HepG2 (cell line): ENCODE data around the gene NFE2L1. TPM values are rescaled to one million over a fixed set of nuclear protein-coding genes. Genes with fewer than 3 reads are reported as not detected.
A peak's percentile ranks its signal among the peaks of the same experiment; 100 is the strongest.

ENCODE experiments used
- BORCS8-MEF2B ChIP-seq: sonication (generic); formaldehyde crosslinking; IDR thresholded peaks from 2 replicates; pipeline ENCODE4 v1.8.0; 2022; ENCODE audit warnings: mild to moderate bottlenecking, missing genetic modification reagents
- CEBPZ ChIP-seq: IDR thresholded peaks from 2 replicates; pipeline ENCODE4 v1.6.1; 2012; ENCODE audit warnings: low read length, improper control_type of control experiment
- CTCF ChIP-seq: sonication (generic); formaldehyde crosslinking; IDR thresholded peaks from 2 replicates; pipeline ENCODE4 v1.5.0; 2020; ENCODE audit warnings: mild to moderate bottlenecking, missing genetic modification reagents, moderate library complexity
- DRAP1 ChIP-seq: IDR thresholded peaks from 2 replicates; pipeline ENCODE4 v1.6.1; 2016; ENCODE audit warnings: missing genetic modification reagents, missing compliant biosample characterization
- ELF3 ChIP-seq: IDR thresholded peaks from 2 replicates; pipeline ENCODE4 v1.6.1; 2016; ENCODE audit warnings: missing genetic modification reagents, missing compliant biosample characterization
- MED1 ChIP-seq: sonication (generic); formaldehyde crosslinking; IDR thresholded peaks from 2 replicates; pipeline ENCODE4 v1.4.0; 2020; ENCODE audit warnings: missing genetic modification reagents
- NFE2L1 ChIP-seq: sonication (generic); formaldehyde crosslinking; IDR thresholded peaks from 2 replicates; pipeline ENCODE4 v1.4.0; 2020; ENCODE audit warnings: missing genetic modification reagents, mild to moderate bottlenecking, borderline replicate concordance
- NR1H2 ChIP-seq: sonication (generic); formaldehyde crosslinking; IDR thresholded peaks from 2 replicates; pipeline ENCODE4 v1.8.1; 2022; ENCODE audit warnings: low read depth, missing genetic modification reagents, borderline replicate concordance
- NR3C1 ChIP-seq: sonication (generic); formaldehyde crosslinking; IDR thresholded peaks from 2 replicates; pipeline ENCODE4 v1.4.0; 2020; ENCODE audit warnings: missing genetic modification reagents
- RBM22 ChIP-seq: fragments of 200-400 bp; formaldehyde crosslinking; optimal IDR thresholded peaks from 2 replicates; pipeline ENCODE3; 2017; ENCODE audit warnings: mild to moderate bottlenecking, low read length, moderate library complexity
- SRSF1 ChIP-seq: fragments of 200-400 bp; formaldehyde crosslinking; optimal IDR thresholded peaks from 2 replicates; pipeline ENCODE3; 2017; ENCODE audit warnings: mild to moderate bottlenecking, low read depth, low read length, moderate library complexity
- TCF12 ChIP-seq, 2 experiments: fragments of 450-650 bp in 1 of 2; sonication (generic) in 1 of 2; formaldehyde crosslinking in 1 of 2; IDR thresholded peaks; 2 replicates each; pipeline versions ENCODE4 v1.6.1 to v1.8.0; 2017 to 2022; ENCODE audit warnings: antibody characterized with exemption in 1 of 2, mild to moderate bottlenecking in 1 of 2, missing genetic modification reagents in 1 of 2, moderate library complexity in 1 of 2
- THRA ChIP-seq: sonication (generic); formaldehyde crosslinking; IDR thresholded peaks from 2 replicates; pipeline ENCODE4 v1.4.0; 2020; ENCODE audit warnings: missing genetic modification reagents, borderline replicate concordance
- TP53 ChIP-seq: sonication (generic); formaldehyde crosslinking; conservative IDR thresholded peaks from 2 replicates; pipeline ENCODE4 v1.4.0; 2020; ENCODE audit warnings: missing genetic modification reagents
- XRCC5 ChIP-seq: fragments of 200-400 bp; formaldehyde crosslinking; optimal IDR thresholded peaks from 2 replicates; pipeline ENCODE3; 2017; ENCODE audit warnings: mild to moderate bottlenecking, low read length
- ZBTB25 ChIP-seq: IDR thresholded peaks from 2 replicates; pipeline ENCODE4 v1.6.1; 2018; ENCODE audit warnings: missing genetic modification reagents
- ZFP90 ChIP-seq: sonication (generic); formaldehyde crosslinking; IDR thresholded peaks from 2 replicates; pipeline ENCODE4 v1.8.0; 2022; ENCODE audit warnings: missing genetic modification reagents, mild to moderate bottlenecking, inconsistent platforms, borderline replicate concordance
- ZNF292 ChIP-seq: sonication (generic); formaldehyde crosslinking; IDR thresholded peaks from 2 replicates; pipeline ENCODE4 v1.8.1; 2022; ENCODE audit warnings: mild to moderate bottlenecking, low read depth, missing genetic modification reagents, borderline replicate concordance
- ZNF615 ChIP-seq: sonication (generic); formaldehyde crosslinking; IDR thresholded peaks from 2 replicates; pipeline ENCODE4 v1.5.0; 2020; ENCODE audit warnings: mild to moderate bottlenecking, missing genetic modification reagents, borderline replicate concordance
- ZNF713 ChIP-seq: sonication (generic); formaldehyde crosslinking; IDR thresholded peaks from 2 replicates; pipeline ENCODE4 v1.4.0; 2020; ENCODE audit warnings: mild to moderate bottlenecking, missing genetic modification reagents
- ZSCAN30 ChIP-seq: sonication (generic); formaldehyde crosslinking; IDR thresholded peaks from 2 replicates; pipeline ENCODE4 v1.5.0; 2020; ENCODE audit warnings: mild to moderate bottlenecking, missing genetic modification reagents
- polyA plus RNA-seq, 8 experiments: library from polyadenylated mRNA; depleted of rRNA in 3 of 8; stranded (reverse) in 7 of 8; unstranded in 1 of 8; fragments of >200 nt; fragmentation: Illumina TruSeq in 4 of 8; extraction: Trizol in 4 of 8; gene quantifications; 2 replicates each; pipeline versions ENCODE4 v1.2.1 to v1.2.3, GENCODE V29; 2011 to 2016; ENCODE audit warnings: low read depth in 4 of 8, missing spikeins in 1 of 8, mixed read lengths in 1 of 8; ENCODE audit not compliant: insufficient read depth in 1 of 8
- total RNA-seq, 5 experiments: library from RNA; depleted of rRNA; stranded (reverse); fragments of >200 nt; fragmentation: Illumina TruSeq; extraction: Trizol; gene quantifications; 2 replicates each; pipeline ENCODE4 v1.2.3, GENCODE V29; 2016; ENCODE audit warnings: low read depth in 1 of 5

NFE2L1 gene
- total and polyA plus RNA-seq, 2 of the 13 experiments (the other 11 are each of a cell fraction or from before 2014, with no cell fraction given) = 67.0 to 234 TPM

- no peak for TF ChIP-seq TCF12 (IDR thresholded peaks at IDR 0.05)
- no peak; the same call in 1 of the 2 replicates for TF ChIP-seq TCF12 (CRISPR knock-in tag; IDR thresholded peaks at IDR 0.05)
- TF ChIP-seq SRSF1 = peak; percentile 82
- TF ChIP-seq ZFP90 (CRISPR knock-in tag) = peak; percentile 51; the same call in 1 of the 2 replicates
- TF ChIP-seq THRA (CRISPR knock-in tag) = peak; percentile 80
- TF ChIP-seq ELF3 (CRISPR knock-in tag) = no peak; the same call in none of the 2 replicates
- TF ChIP-seq ZNF615 (CRISPR knock-in tag) = peak; percentile 20; the same call in 1 of the 2 replicates
- peak; percentile 72 for TF ChIP-seq XRCC5
- TF ChIP-seq NR1H2 = peak; percentile 70; the same call in 1 of the 2 replicates
- no peak; the same call in 1 of the 2 replicates for TF ChIP-seq ZNF713
- peak; percentile 66; the same call in 1 of the 2 replicates for TF ChIP-seq MED1
- TF ChIP-seq TP53 = no peak; the same call in 1 of the 2 replicates
- peak; percentile 66; the same call in 1 of the 2 replicates for TF ChIP-seq BORCS8-MEF2B
- no peak for TF ChIP-seq CEBPZ
- TF ChIP-seq RBM22 = no peak
- TF ChIP-seq DRAP1 (CRISPR knock-in tag) = peak; percentile 88
- TF ChIP-seq NFE2L1 = no peak
- TF ChIP-seq ZBTB25 (CRISPR knock-in tag) = peak; percentile 94
- no peak for TF ChIP-seq ZNF292 (CRISPR knock-in tag)
- TF ChIP-seq ZSCAN30 (CRISPR knock-in tag) = no peak
- TF ChIP-seq CTCF (CRISPR knock-in tag) = peak; percentile 30
- no peak for TF ChIP-seq NR3C1 (CRISPR knock-in tag)
Observed at GRCh38 chr17:48101012-48101720, 53.0 kb downstream of the NFE2L1 start, which contains the start of gene CBX1 (continued).
